Colonic mucosa (tissue), 4 donors: ENCODE data around the gene OPRM1. TPM values are rescaled to one million over a fixed set of nuclear protein-coding genes. Genes with fewer than 3 reads are reported as not detected.

Experiments used
- DNase-seq: peaks from one replicate; pipeline ENCODE4 v3.0.0-alpha.2; 2020
- H3K27ac ChIP-seq: fragments of 200-600 bp; one replicate; pipeline ENCODE4 v1.8.0; 2021
- H3K27me3 ChIP-seq: fragments of 200-600 bp; one replicate; pipeline ENCODE4 v1.8.0; 2021
- H3K36me3 ChIP-seq: fragments of 200-600 bp; one replicate; pipeline ENCODE4 v1.8.0; 2021
- H3K4me1 ChIP-seq: fragments of 200-600 bp; one replicate; pipeline ENCODE4 v1.8.0; 2021; ENCODE audit warnings: mild to moderate bottlenecking
- H3K4me3 ChIP-seq: fragments of 200-600 bp; one replicate; pipeline ENCODE4 v1.8.0; 2021
- H3K9ac ChIP-seq, 2 donors: one replicate each; pipeline ENCODE4 v1.7.0; 2013; ENCODE audit warnings: control low read depth in 2 of 2, low read depth in 2 of 2, low read length in 2 of 2
- H3K9me3 ChIP-seq: fragments of 200-600 bp; one replicate; pipeline ENCODE4 v1.8.0; 2021
- intact Hi-C: fragments of 100-400 bp; cut with DNase I; formaldehyde crosslinking; loops from one replicate; pipeline ENCODE4 v1.14.1; 2022
- total RNA-seq, 2 donors: library from RNA; stranded (reverse); fragmentation: NEBNext Ultra II Directional in 1 of 2; extraction: Animal tissue kit (Norgen Biotek cat#: 25700) in 1 of 2; gene quantifications; one replicate each; pipeline ENCODE4 v1.2.1, GENCODE V29; 2021
- TF ChIP-seq, protein P1 (sequence below): fragments of 200-600 bp; IDR thresholded peaks from one replicate; pipeline ENCODE4 v1.8.0; 2022; ENCODE audit warnings: antibody characterized with exemption, mild to moderate bottlenecking
- donor health status: healthy.
- donor health status: DM: no; HTN: no; CAD: no.
- donor health status: DM: no; HTN: no; CAD: no.

The OPRM1 gene
- total RNA-seq, 2 donors from 2014 or later = not detected

DNA sequence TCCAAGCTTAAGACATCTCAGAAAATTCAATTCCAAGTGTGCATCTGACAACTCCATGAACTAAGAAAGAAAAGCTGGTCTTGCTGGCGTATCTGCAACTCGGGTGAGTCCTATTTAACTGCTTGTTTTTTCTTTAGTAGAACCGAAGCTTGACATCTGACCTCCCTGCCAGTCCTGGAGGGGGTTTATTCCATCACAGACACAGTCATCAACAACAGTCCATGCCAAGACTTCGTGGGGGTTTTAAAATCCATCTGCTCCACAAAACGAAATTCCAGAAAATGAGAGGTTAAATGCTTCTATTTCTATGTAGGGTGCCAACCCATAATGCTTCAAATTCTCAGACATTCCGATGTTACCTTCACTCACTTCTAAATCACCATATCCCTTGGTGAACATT is 183.7 kb downstream of the OPRM1 start:
- Histone ChIP-seq H3K36me3 (no peaks in the 10 kb centered on the region), H3K4me3 (no peak overlapping the region), H3K9ac (no peak overlapping the region), H3K4me1 (no peaks in the 10 kb centered on the region), H3K27me3 (no peaks in the 10 kb centered on the region), H3K27ac (no peak overlapping the region), H3K9me3 (no peaks in the 10 kb centered on the region)
- intact Hi-C loops = no loop called here
- TF ChIP-seq, protein P1, sequence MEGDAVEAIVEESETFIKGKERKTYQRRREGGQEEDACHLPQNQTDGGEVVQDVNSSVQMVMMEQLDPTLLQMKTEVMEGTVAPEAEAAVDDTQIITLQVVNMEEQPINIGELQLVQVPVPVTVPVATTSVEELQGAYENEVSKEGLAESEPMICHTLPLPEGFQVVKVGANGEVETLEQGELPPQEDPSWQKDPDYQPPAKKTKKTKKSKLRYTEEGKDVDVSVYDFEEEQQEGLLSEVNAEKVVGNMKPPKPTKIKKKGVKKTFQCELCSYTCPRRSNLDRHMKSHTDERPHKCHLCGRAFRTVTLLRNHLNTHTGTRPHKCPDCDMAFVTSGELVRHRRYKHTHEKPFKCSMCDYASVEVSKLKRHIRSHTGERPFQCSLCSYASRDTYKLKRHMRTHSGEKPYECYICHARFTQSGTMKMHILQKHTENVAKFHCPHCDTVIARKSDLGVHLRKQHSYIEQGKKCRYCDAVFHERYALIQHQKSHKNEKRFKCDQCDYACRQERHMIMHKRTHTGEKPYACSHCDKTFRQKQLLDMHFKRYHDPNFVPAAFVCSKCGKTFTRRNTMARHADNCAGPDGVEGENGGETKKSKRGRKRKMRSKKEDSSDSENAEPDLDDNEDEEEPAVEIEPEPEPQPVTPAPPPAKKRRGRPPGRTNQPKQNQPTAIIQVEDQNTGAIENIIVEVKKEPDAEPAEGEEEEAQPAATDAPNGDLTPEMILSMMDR = no peak
- no peak for DNase-seq

DNA sequence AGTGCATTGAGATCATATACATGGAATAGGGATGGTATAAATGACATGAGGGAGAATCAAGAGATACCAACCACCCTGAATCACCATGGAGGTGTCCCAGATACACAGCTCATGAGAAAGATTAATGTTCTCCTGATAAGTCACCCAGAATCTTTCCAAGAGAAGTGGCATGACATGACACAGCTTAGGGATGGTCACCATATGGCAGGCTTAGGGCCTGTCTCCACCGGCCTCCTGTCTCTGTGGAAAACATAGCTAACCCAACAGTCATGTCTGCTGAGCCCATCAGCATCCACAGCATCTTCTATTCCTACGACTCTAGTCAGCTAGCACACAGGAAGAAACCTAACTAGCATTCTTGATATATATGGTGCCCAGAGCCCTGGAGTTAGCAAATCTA is 184.3 kb downstream of the OPRM1 start:
- Histone ChIP-seq H3K9me3 (no peaks in the 10 kb centered on the region), H3K27me3 (no peaks in the 10 kb centered on the region), H3K36me3 (no peaks in the 10 kb centered on the region), H3K4me3 (no peak overlapping the region), H3K27ac (no peak overlapping the region), H3K4me1 (no peaks in the 10 kb centered on the region), H3K9ac (no peak overlapping the region)
- TF ChIP-seq, protein P1 = no peak
- no peak for DNase-seq
- intact Hi-C loops = no loop called here

DNA sequence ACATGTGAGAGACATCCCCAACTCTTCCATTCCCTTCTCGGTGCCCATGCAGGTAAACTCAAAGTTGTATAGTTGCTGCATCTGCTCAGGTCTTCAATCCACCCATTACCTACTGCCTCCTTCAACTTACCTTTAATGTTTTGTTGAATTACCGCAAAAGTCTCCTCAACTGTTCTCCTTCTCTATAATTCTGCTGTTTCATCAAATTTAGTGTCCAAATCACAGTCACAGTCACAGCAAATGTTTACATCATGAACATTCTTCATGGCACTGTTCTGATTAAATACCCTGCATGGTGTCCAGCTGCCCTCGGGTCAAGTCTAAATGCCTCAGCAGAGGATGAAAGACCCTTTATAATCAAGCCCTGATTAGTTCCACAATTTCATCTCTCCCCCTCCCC is 187.4 kb downstream of the OPRM1 start:
- Histone ChIP-seq H3K27ac (no peak overlapping the region), H3K27me3 (no peaks in the 10 kb centered on the region), H3K9me3 (no peaks in the 10 kb centered on the region), H3K36me3 (no peaks in the 10 kb centered on the region), H3K9ac (no peak overlapping the region), H3K4me3 (no peak overlapping the region), H3K4me1 (no peaks in the 10 kb centered on the region)
- no peak for DNase-seq
- intact Hi-C loops = no loop called here
- TF ChIP-seq, protein P1 = no peak

DNA sequence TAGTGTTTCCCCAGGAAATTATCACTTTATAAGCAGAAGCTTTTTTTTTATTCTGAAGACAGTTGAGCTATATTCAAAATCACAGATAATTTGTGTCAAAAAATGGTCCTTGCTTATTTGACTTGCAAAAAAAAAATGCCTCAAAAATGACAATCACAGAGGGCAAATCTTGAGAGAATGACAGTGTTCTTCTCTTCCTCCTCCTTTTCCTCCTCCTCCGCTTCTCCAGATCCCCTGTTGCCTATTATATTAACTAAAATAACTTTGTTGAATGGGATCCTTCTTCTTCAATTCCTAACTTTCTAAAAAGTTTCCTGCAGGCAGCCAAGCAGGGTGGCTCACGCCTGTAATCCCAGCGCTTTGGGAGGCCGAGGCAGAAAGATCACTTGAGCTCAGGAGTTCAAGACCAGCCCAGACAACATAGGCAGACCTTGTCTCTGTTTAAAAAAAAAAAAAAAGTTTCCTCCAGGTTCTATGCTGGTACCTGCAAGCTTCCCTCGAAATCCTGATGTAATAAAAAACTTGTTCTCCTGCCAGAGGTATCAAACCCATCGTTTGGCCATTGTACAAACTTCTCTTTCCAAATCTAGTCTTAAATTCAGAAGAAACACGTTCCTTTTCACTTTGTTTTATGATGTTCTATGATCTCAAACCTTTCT is 189.0 kb downstream of the OPRM1 start:
- H3K36me3 ChIP-seq = no peaks in the 10 kb centered on the region
- TF ChIP-seq, protein P1 = no peak
- DNase-seq = no peak
- H3K27ac ChIP-seq = no peak overlapping the region
- H3K4me1 ChIP-seq = no peaks in the 10 kb centered on the region
- intact Hi-C loops = no loop called here
- no peaks in the 10 kb centered on the region for H3K27me3 ChIP-seq
- no peak overlapping the region for H3K9ac ChIP-seq
- no peak overlapping the region for H3K4me3 ChIP-seq
- no peaks in the 10 kb centered on the region for H3K9me3 ChIP-seq

DNA sequence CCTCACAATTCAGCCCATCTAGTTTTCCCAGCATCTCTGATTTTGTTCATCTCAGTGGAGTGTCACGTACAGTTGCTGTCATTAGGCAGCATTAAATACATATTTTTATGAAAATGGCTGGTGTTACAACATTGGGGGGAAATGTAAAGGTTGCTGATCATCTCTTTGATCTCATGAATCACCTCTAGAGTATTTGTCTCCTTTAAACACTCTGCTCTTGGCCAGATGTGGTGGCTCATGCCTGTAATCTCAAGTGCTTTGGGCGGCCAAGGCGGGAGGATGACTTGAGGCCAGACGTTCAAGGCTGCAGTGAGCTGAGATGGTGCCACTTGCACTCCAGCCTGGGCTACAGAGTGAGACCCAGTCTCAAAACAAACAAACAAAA is 189.5 kb downstream of the OPRM1 start:
- Histone ChIP-seq H3K27ac (no peak overlapping the region), H3K27me3 (no peaks in the 10 kb centered on the region), H3K9me3 (no peaks in the 10 kb centered on the region), H3K9ac (no peak overlapping the region), H3K4me3 (no peak overlapping the region), H3K4me1 (no peaks in the 10 kb centered on the region), H3K36me3 (no peaks in the 10 kb centered on the region)
- DNase-seq = no peak
- intact Hi-C loops = no loop called here
- TF ChIP-seq, protein P1 = no peak
